HG03520 (cell line): ENCODE measurements around the gene VSTM2L.

ENCODE experiments used
- ATAC-seq: cut with Tn5 transposase; IDR thresholded peaks from one replicate; pipeline ENCODE4 v1.9.1; 2021; ENCODE audit warnings: mild to moderate bottlenecking, moderate library complexity; ENCODE audit not compliant: unreplicated experiment

VSTM2L gene

DNA sequence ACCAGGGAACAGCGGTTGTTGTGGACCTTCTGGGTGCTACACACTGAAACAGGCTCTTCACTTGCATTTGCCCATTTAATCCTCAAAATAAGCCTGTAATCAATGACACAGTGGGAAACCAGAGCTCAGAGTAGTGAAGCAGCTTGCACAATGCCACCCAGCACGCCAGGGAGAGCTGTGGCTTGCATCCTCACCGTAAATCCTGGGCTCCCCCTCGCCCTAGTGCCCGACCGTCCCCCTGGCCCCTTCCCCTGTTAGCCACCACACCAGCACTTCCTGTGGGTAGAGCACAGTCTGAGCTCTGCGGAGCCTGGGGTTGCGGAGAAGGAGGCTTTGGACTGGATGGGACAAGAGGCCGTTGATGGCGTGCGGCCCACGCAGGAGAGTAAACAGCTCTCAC lies 14.5 kb downstream of the VSTM2L start:
- ATAC-seq = no peak

DNA sequence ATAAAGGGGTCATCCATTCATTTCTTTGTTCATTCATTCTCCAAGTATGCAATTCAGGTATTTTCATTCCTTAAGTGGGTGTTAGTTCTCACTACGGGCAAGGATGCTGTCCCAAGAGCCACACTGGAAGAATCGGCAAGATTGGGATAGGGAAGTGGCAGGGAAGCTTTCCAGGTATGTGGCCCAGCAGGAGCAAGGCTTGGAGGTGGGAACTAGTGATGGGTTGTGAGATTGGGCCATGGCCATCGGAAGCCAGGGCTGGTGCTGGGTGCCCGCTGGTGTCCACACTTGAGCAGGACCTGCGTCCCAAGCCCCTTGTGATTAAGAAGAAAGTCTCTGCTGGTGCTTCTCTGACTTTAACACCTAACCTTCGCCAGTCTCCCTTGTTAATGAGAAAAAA lies 15.1 kb downstream of the VSTM2L start:
- no peak for ATAC-seq

DNA sequence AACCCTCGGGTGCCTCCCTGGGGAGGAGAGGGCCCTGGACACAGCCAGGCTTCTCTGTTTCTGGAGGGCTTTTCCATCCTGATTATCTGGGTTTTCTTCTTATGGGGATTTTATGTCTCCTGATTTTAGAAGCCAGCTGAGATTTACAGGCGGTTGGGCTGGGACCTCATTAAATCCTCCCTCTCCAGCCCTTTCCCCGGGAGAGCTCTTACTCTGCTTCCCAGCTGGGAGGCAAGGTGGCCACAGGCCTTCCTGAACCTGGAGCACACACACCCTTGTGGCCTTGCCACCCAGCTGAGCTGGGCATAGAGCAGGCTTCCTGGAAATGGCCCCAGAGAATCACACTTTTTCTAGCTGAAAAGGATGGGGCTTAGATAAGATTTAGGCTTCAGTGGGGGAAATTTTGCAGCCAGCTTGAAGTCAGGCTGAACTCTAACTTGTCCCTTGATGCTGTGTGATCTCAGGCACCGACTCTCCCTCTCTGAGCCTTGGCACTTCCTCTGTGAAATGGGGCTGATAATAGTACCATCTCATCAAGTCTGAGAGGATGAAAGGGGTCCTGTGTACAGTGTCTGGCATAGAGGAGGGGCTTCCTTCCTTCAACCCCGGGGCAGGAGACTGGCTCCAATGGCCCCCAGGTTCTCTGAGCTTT lies 16.6 kb downstream of the VSTM2L start:
- no peak for ATAC-seq

DNA sequence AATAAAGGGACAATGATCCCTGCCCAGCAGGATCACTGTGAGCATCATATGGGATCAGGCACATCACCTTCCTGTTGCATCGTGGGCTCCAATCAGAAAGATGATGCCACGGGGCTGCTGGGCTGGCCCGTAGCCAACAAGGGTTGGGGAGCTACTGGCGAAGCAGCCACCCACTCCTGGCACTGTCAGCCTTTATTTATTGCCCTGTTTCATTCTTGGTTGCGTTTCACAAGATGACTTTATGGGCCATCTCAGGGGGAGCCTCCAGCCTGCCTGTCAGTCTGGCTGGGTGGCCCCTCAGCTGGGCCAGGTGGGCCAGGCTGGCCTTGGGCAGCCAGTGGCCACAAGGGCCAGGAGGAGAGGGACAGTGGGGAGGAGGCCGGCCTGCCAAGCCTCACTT lies 17.3 kb downstream of the VSTM2L start:
- ATAC-seq = no peak

DNA sequence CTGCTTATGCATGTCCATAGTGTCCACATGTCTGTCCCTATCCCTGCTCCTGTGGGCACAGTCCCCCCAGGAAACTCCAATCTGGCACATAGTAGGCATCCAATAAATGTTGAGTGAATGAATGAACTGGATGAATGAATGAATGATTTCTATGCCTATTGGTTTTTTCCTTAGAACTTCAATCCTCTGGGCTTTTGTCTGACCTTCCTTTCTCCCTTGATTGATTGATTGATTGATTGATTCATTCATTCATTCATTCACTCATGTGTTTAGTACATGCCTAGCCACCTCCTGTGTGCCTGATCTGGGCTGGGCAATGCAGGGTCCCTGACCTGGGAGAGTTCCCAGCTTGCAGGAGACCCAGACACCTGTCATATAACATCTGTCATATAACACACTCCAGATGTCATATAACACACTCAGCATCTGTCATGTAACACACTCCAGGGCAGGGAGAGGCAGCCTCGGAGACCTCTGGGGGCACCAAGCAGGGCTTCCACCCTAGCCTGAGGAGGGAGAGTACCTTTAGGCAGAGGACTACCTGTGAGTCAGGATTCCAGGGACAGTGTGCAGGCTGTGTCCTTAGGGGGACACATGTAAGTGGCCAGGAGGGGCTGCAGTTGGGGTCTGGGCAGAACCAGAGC lies 17.9 kb downstream of the VSTM2L start:
- ATAC-seq = no peak

DNA sequence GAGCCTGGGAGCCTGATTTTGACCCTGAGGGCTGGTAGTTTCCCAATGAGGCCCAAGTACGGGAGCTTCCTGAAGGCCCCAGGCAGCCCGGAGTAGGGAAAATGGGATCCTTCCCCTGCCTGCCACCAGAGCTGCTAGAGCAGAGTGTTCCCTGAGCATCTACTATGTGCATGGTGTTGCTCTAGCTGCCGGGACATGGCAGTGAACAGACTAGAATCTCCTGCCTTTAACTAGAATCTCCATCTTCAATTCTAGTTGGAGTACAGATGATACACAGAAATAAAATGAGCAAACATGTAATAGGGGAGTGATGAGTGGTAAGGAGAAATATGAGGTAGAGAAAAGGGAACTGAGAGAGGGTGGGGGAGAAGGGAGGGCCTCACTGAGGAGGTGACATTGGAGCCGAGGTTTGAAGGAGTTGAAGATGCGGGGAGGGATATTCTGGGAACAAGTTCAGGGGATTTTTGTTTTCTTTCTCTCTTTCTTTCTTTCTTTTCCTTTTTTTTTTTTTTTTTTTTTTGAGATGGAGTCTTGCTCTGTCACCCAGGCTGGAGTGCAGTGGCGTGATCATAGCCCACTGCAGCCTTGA lies 18.5 kb downstream of the VSTM2L start:
- ATAC-seq = no peak

DNA sequence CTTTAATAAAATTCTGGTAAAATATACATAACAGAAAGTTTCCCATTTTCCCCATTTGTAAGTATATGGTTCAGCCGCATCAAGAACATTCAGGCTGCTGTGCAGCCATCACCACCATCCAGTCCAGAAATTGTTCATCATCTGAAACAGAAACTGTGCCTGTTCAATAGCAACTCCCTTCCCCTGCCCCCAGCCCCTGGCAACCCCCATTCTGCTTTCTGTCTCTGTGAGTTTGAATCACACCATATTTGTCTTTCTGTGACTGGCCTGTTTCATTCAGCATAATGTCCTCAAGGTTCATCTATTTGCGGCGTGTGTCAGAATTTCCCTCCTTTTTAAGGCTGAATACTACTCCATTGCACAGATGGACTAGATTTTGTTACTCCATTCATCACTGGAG lies 19.1 kb downstream of the VSTM2L start:
- peak; percentile 49 for ATAC-seq

DNA sequence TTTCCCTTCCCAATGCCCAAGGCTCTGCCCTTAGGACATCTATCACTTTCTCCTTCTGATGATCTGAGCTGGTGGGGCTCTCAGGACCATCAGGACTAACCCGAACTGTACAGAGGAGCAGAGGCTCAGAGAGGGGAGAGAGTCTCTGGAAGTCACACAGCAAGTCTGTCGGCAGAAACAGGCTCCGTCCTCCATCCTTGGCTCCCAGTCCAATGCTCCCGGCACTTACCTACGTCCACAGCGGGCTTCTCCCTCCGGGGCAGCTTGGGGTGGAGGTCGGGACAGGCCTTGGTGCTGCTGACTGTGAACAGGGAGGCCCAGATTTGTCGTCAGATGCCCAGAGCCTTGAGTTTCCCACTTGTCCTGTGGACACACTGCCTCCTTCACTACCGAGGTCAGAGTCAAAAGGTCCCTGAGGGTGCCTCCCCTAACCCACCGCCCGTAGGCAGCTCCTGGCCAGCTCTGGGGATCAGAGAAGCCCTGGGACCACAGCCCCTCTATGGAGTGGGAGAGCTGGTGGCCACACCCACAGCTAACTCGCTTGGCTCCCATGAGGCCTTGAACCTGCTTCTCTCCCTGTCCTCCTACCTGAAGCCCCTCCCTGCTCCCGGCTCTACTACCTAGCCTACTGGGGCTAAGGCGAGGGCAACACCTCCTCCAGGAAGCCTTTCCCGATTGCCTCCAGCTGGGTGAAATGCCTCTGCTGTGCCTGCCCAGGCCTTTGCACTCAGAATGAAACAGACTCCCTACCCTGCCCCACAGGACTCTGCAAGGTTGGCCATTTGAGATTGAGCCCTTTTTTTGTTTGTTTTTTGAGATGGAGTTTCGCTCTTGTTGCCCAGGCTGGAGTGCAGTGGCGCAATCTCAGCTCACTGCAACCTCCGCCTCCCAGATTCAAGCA lies 22.6 kb downstream of the VSTM2L start:
- no peak for ATAC-seq

DNA sequence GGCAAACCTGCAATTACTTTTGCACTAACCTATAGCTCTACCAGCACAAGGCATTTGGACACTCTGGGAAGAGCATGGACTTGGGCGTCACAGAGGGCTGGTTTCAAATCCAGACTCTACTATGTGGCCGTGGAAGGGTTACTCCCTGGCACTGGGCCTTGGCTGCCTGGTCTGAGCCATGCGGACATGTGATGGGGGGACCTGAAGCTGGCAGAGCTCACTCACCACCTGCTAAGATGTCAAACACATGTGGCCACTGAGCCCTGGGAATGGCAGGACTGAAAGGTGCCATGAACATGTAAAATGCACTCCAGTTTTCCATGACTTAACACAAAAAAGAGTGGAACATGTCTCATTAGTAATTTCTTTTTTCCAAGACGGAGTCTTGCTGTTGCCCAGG lies 23.7 kb downstream of the VSTM2L start:
- ATAC-seq = no peak

DNA sequence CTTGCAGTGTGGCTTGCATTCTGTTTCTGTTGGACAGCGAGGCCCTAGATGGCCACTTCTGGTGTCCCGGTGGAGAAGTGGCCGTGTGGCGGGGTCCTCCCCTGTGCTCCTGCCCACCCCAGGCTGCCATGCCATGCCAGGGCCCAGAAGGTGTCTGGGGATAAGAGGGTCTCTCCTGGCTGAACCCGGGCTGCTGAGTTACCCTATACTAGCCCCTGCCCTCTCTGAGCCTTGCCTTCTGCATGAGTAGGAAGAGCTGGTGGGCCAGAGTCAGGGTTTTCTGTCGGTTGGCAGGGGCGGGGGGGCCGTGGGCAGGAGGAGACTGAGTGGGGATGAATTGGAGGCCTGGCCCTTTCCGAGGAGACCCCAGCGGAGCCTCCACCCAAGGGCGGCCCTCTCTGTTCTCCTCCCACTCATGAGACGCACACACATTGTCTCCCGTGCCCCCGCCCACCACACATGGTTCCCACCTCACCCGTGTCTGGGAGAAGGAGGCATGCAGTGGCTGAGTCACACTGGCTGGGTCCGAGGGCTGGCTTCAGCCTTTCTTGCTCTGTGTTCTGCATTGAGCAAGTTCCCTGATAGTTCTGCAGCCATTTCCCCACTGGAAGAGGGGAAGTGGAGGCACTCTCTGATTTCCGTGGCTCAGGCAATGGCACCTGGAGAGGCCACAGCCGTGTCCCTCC lies 24.6 kb downstream of the VSTM2L start:
- ATAC-seq = no peak

DNA sequence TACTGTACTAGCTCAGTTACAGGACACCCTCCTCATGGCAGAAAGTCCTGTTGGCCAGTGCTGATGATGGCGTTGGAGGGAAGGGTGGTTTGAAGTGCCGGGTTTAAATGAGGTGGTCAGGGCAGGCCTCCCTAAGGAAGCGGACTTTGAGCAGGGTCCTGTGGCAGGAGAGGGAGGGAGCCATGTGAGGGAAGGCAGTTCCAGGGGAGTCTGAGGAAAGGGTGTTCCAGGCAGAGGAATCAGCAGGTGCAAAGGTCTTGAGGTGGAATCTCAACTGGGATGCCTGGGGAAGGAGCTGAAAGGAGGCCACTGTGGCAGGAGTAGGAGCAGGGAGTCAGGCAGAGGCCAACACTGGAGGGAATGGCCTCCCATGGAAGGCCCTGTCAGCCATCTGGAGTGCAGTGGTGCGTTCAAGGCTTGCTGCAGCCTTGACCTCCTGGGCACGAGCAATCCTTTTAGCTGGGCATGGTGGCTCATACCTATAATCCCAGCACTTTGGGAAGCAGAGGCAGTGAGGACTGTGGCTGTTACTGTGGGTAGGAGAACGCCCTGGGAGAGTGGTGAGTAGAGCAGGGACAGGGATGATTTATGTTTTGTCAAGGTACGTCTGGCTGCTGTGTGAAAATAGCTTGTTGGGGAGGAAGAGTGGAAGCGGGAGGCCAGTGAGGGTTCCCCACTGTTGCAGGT lies 26.2 kb downstream of the VSTM2L start:
- no peak for ATAC-seq

DNA sequence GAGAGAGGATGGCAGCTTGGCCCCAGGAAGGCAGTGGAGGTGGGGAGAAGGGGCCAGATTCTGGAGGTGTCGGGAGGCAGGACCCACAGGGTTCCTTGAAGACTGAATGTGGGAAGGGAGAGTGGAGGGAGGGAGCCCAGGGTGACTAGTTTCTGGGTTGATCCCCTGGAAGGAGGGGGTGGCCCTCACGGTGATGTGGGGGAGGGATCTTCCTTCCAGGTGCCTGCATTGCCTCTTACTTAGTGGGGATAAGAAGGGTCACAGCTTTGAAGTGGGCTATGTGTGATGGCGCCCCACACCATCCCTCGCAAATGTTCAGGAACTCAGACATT lies 26.7 kb downstream of the VSTM2L start:
- no peak for ATAC-seq

DNA sequence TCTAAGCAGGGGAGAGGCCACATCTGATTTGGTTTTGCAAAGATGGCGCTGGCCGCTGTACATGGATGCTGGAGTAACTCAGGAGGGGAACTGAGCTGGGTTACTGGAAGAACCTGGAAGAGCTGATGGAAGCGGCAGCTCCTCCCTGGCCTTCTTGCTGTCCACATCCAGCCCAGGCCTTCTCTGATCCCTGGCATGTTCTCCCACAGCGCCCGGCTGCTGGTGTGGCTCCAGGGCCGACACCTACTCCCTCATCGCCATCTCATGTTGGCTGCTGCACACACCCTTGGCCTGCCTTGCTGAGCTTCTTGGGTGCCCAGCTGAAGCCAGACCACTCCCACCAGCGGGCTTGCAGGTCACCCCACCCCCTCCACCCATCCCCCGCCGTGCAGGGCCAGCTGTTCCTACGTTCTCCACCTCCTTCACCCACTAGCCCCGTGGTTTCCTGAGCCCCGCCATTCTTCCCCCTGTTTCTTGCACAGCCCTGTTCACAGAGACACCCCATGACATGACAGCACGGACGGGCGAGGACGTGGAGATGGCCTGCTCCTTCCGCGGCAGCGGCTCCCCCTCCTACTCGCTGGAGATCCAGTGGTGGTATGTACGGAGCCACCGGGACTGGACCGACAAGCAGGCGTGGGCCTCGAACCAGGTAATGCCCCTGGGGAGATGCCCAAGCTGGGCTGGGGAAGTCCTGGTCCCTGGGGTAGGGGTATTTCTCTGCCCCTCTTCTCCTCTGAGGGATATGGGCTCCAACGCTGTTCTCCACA lies 28.4 kb downstream of the VSTM2L start:
- no peak for ATAC-seq

DNA sequence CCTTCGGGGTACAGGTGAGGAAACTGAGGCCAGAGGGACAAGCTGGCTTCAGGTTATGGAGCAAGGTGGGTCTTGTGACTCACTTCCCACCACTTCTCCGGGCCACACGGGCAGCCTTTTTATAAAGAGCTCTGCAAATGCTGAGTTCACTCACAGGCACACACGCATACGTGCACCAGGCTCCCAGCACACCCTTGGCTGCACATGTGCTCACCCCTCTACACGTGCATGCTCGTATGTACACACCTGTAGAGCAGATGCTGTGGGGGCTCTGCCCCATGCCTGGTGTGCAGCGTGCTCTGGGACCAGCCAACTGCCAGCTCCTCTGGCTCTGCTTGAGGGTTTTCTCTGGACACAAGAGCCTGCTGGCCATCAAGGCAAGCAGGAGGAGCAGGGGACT lies 29.1 kb downstream of the VSTM2L start:
- no peak for ATAC-seq

DNA sequence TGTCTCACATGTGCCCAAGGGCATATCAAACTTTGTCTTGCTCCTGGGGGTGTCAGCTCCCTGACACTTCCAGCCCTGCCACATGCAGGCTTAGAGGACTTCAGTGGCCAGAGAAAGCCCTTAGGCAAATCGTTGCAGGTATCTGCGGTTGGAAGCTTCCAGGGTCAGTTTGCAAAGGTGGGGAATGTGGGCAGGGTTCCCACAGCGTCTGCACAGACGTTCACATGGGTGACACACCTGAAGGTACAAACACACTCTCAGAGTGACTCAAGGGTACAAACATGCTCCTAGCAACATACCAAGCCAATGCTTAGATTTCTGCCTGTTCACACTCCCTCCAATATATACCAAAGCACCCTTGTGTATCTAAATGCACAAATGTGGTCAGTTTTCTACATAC lies 30.0 kb downstream of the VSTM2L start:
- ATAC-seq = no peak

DNA sequence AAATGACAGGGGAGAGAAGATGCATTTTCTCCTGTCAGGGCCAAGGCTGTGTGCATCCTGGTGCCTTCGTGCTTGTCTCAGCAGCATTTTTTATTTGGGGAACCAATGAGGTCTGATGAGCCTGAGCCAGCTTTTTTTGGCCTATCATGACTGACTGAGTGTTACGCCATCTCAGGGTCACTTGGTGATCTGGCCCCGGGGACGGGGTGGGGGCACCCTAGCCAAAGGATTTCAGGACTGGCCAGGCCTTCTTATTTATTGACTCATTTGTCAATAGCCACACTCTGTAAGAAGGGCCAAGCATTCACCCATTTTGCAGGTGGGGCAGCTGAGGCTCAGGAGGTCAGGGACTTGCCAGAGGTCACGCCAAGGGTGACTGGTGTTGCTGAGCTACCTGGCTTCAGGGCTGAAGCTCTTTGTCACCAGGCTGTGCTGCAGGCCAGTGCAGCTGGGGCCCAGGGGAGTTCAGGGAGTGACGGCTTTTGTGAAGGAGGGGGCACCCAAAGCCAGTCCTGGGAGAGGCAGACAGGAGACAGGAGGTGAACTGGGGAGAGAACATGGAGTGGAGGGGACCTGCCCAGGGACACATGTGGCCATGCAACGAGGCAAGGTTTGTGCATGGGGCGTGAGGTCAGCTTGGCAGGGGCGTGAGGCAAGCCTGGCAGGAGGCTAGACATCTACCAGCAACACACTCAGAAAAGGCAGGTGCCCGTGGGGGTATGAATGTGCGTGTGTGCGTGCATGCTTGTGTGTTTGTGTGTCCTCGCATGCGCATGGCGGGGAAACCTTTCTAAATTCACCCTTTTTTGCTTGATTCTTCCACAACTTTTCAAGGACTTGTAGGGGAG lies 31.1 kb downstream of the VSTM2L start:
- ATAC-seq = no peak

DNA sequence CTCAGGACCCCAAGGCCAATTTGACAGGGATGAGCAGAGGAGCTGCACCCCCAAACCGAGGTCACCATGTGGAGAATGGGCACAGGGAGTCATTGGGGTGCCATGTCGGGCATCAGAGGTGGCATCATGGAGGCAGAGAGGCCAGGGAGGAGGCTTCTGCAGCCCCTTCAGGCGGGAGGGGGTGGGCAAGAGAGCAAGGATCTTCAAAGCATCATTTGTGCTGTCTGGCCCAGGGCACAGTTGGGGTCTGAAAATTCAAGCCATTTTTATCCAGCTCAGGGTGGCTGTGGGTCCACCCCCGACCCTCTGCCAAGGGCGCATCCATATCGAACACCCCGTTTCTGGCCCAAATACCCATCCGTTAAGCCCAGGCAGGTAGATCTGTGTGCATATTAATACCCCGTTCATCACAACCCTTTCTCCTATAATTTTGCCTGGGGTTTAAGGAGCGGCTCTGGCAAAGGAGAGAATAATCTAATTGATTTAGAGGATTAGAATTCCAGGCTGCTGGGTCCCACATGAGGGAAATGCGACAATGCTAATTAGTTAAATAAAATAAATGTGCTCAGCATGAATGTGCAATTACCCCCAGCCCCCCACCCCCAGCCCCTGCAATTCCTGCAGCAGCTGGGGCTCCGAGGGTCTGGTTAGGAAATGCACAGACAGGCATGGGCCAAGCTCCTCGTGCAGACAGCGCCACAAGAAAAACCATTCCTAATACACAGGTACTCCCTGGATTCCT lies 31.9 kb downstream of the VSTM2L start:
- no peak for ATAC-seq

DNA sequence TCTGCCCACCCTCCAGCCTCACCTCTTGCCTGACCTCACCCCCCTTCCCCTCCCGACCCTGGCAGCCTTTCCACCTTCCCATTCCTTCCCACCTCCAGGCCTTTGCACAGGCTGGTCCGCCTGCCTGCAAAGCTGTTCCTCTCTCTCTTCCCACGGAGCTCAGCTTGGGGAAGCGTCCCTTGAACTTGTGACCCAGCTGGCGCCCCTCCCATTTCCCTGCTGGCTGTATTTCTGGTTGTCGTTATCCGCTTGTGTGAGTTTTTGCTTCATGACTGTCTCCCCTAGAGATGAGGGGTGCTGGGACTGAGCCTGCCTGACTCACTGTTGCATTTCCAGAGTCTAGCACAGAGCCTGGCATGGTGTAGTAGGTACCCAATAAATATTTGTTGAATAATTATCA lies 32.5 kb downstream of the VSTM2L start:
- no peak for ATAC-seq
